HepG2 (cell line): Measurements from ENCODE around the gene SCFD2. TPM values are rescaled to one million over a fixed set of nuclear protein-coding genes. Genes with fewer than 3 reads are reported as not detected.

Experiments used
- ATAC-seq: fragments of 200-7000 bp; cut with Tn5 transposase; 3 replicates; pipeline ENCODE4 v1.9.1; 2020; ENCODE audit warnings: mild to moderate bottlenecking, moderate library complexity
- BruUV-seq: library from RNA; stranded (reverse); fragments of 400-500 nt; replicated peaks from 2 replicates; lab custom pipeline; 2021; lab: Mats Ljungman, UMichigan
- CTCF ChIA-PET: fragments of 300-600 bp; formaldehyde crosslinking; extraction: SDS; loops from one replicate; lab custom pipeline; 2021; ENCODE audit warnings: low total read pairs, inconsistent platforms, low intra/inter-chr PET ratio; lab: Yijun Ruan, JAX
- POLR2A ChIA-PET: fragments of 350-600 bp; sonication (Branson Sonifier 250); formaldehyde crosslinking; loops from one replicate; lab custom pipeline; 2020; ENCODE audit warnings: antibody characterized with exemption, inconsistent platforms; lab: Yijun Ruan, JAX
- DNase-seq: peaks from one replicate; pipeline ENCODE4 v3.0.0-alpha.2; 2015; ENCODE audit warnings: low spot score
- FAIRE-seq: peaks from 3 replicates; lab custom pipeline; 2011; peaks lifted over from hg19 to GRCh38; lab: Jason Lieb, UNC
- H2AFZ ChIP-seq: one replicate; pipeline ENCODE4 v1.6.1; 2011; ENCODE audit warnings: low read length, inconsistent platforms
- H3K27ac ChIP-seq: fragments of 300-600 bp; 3 replicates; pipeline ENCODE4 v1.8.0; 2011; ENCODE audit warnings: mixed run types, mild to moderate bottlenecking, mixed read lengths, low read length, inconsistent platforms; ENCODE audit not compliant: insufficient read depth; ENCODE audit errors: extremely low read length
- H3K27me3 ChIP-seq, 2 experiments: fragments of 200-600 bp in 1 of 2; 2 replicates in 1 of 2; 3 replicates in 1 of 2; pipeline versions ENCODE4 v1.6.0 to v1.8.0; 2011; ENCODE audit warnings: low read length in 2 of 2, mild to moderate bottlenecking in 2 of 2, moderate library complexity in 2 of 2, inconsistent platforms in 1 of 2; ENCODE audit not compliant: insufficient read depth in 2 of 2, control insufficient read depth in 1 of 2
- H3K36me3 ChIP-seq, 2 experiments: fragments of 200-600 bp in 1 of 2; replicated peaks in 1 of 2; 2 replicates in 1 of 2; 3 replicates in 1 of 2; pipeline versions ENCODE4 v1.5.1 to v1.8.0; 2011; ENCODE audit warnings: low read length in 2 of 2, inconsistent platforms in 1 of 2; ENCODE audit not compliant: insufficient read depth in 2 of 2, control insufficient read depth in 1 of 2
- H3K4me1 ChIP-seq: 2 replicates; pipeline ENCODE4 v1.5.1; 2012; ENCODE audit warnings: low read length, inconsistent platforms; ENCODE audit not compliant: insufficient read depth
- H3K4me2 ChIP-seq: 2 replicates; pipeline ENCODE4 v1.6.0; 2011; ENCODE audit warnings: low read depth, low read length, inconsistent platforms
- H3K4me3 ChIP-seq, 3 experiments: fragments of 200-600 bp in 1 of 3; sonication (generic), shearing (Covaris generic) in 1 of 3; replicated peaks in 1 of 3; 2 replicates each; pipeline ENCODE4 v1.5.1; 2011 to 2016; ENCODE audit warnings: low read length in 3 of 3, inconsistent platforms in 2 of 3, low read depth in 2 of 3, mild to moderate bottlenecking in 2 of 3, control low read depth in 1 of 3, mixed read lengths in 1 of 3; ENCODE audit not compliant: insufficient read depth in 1 of 3
- H3K79me2 ChIP-seq: one replicate; pipeline ENCODE4 v1.6.1; 2011; ENCODE audit warnings: low read length, inconsistent platforms; ENCODE audit not compliant: insufficient read depth
- H3K9ac ChIP-seq: 2 replicates; pipeline ENCODE4 v1.6.0; 2011; ENCODE audit warnings: mild to moderate bottlenecking, low read depth, low read length, inconsistent platforms; ENCODE audit not compliant: insufficient read depth
- H3K9me3 ChIP-seq: 2 replicates; pipeline ENCODE4 v1.5.1; 2012; ENCODE audit warnings: mild to moderate bottlenecking, low read length
- H4K20me1 ChIP-seq: 2 replicates; pipeline ENCODE4 v1.6.0; 2011; ENCODE audit warnings: inconsistent platforms, mild to moderate bottlenecking, low read length, moderate library complexity; ENCODE audit not compliant: insufficient read depth
- BORCS8-MEF2B ChIP-seq: sonication (generic); formaldehyde crosslinking; IDR thresholded peaks from 2 replicates; pipeline ENCODE4 v1.8.0; 2022; ENCODE audit warnings: mild to moderate bottlenecking, missing genetic modification reagents
- DMAP1 ChIP-seq: IDR thresholded peaks from 2 replicates; pipeline ENCODE4 v1.6.1; 2016
- FLYWCH1 ChIP-seq: sonication (generic); formaldehyde crosslinking; IDR thresholded peaks from 2 replicates; pipeline ENCODE4 v1.8.1; 2023; ENCODE audit warnings: mild to moderate bottlenecking, missing genetic modification reagents
- NFAT5 ChIP-seq: sonication (generic); formaldehyde crosslinking; IDR thresholded peaks from 2 replicates; pipeline ENCODE4 v1.4.0; 2020; ENCODE audit warnings: missing genetic modification reagents
- ZNF562 ChIP-seq: sonication (generic); formaldehyde crosslinking; IDR thresholded peaks from 2 replicates; pipeline ENCODE4 v1.8.0; 2022; ENCODE audit warnings: missing genetic modification reagents, borderline replicate concordance
- WGBS: methylation state at CpG from one replicate; pipeline ENCODE4 v1.1.6; 2017; ENCODE audit warnings: low lambda C conversion rate; 5-methylcytosine and 5-hydroxymethylcytosine counted together
- in situ Hi-C: cut with HindIII; loops from 2 replicates; pipeline ENCODE4 v1.10.0; 2017; ENCODE audit warnings: low pct_unique_long_range_greater_than_20kb; ENCODE audit not compliant: extremely low pct_ligation_motif_present
- intact Hi-C: fragments of 100-400 bp; cut with micrococcal nuclease; formaldehyde crosslinking; loops from one replicate; pipeline ENCODE4 v1.10.0; 2022; ENCODE audit not compliant: unreplicated experiment
- polyA plus RNA-seq, 8 experiments: library from polyadenylated mRNA; depleted of rRNA in 3 of 8; stranded (reverse) in 7 of 8; unstranded in 1 of 8; fragments of >200 nt; fragmentation: Illumina TruSeq in 4 of 8; extraction: Trizol in 4 of 8; gene quantifications; 2 replicates each; pipeline versions ENCODE4 v1.2.1 to v1.2.3, GENCODE V29; 2011 to 2016; ENCODE audit warnings: low read depth in 4 of 8, missing spikeins in 1 of 8, mixed read lengths in 1 of 8; ENCODE audit not compliant: insufficient read depth in 1 of 8
- total RNA-seq, 5 experiments: library from RNA; depleted of rRNA; stranded (reverse); fragments of >200 nt; fragmentation: Illumina TruSeq; extraction: Trizol; gene quantifications; 2 replicates each; pipeline ENCODE4 v1.2.3, GENCODE V29; 2016; ENCODE audit warnings: low read depth in 1 of 5

The SCFD2 gene
- total and polyA plus RNA-seq, 2 of the 13 experiments (the other 11 are each of a cell fraction or from before 2014, with no cell fraction given): 4.6 to 15.6 TPM

- Histone ChIP-seq H3K4me3 (no peak overlapping the region), H3K9me3 (no peaks in the 10 kb centered on the region), H3K4me2 (no peak overlapping the region), H3K27me3 (no peaks in the 10 kb centered on the region), H3K36me3 (no peaks in the 10 kb centered on the region), H3K9ac (no peak overlapping the region), H3K27ac (no peak overlapping the region), H3K4me1 (peaks cover 2% of the 10 kb centered on the region; the same call in 1 of the 2 replicates), H4K20me1 (no peaks in the 10 kb centered on the region), H2AFZ (no peak overlapping the region), H3K79me2 (no peaks in the 10 kb centered on the region)
- no peak for ATAC-seq
- POLR2A ChIA-PET: no interaction called here
- no peak for DNase-seq
- intact Hi-C loops: no loop called here
- BruUV-seq: no TSS peak
- TF ChIP-seq DMAP1 (CRISPR knock-in tag) (no peak), BORCS8-MEF2B (no peak), ZNF562 (CRISPR knock-in tag) (no peak), FLYWCH1 (no peak), NFAT5 (CRISPR knock-in tag) (no peak)
- no peak for FAIRE-seq
- 100% methylated on average over 1 of the region's 1 CpG for WGBS
- CTCF ChIA-PET: no interaction called here
- in situ Hi-C loops: no loop called here
Measured at GRCh38 chr4:52942936-52943335, 422.9 kb downstream of the SCFD2 start.
